Fibroblast of pulmonary artery (primary cell): Measurements from ENCODE around the gene APOA1.

Source experiments
- DNase-seq: peaks from one replicate; pipeline ENCODE4 v3.0.0-alpha.2; 2010; ENCODE audit warnings: low read depth
- H3K4me3 ChIP-seq: replicated peaks from 2 replicates; pipeline ENCODE4 v1.5.1; 2011; ENCODE audit warnings: low read depth, mild to moderate bottlenecking, control low read depth, low read length, moderate library complexity
- CTCF ChIP-seq: IDR thresholded peaks from 2 replicates; pipeline ENCODE4 v1.5.1; 2011; ENCODE audit warnings: mild to moderate bottlenecking, control low read depth, low read length, inconsistent platforms; ENCODE audit errors: missing control alignments

The APOA1 gene

GRCh38 chr11:116875194-116875593 lies 37.8 kb upstream of the APOA1 start:
- no peak for DNase-seq
- no peak overlapping the region for H3K4me3 ChIP-seq
- no peak for TF ChIP-seq CTCF

GRCh38 chr11:116874251-116874650 lies 36.8 kb upstream of the APOA1 start:
- H3K4me3 ChIP-seq: no peak overlapping the region
- DNase-seq: peak; percentile 39
- TF ChIP-seq CTCF: no peak

- H3K4me3 ChIP-seq: no peak overlapping the region
- TF ChIP-seq CTCF: no peak
- no peak for DNase-seq
Measured at GRCh38 chr11:116873381-116873780, 36.0 kb upstream of the APOA1 start.

GRCh38 chr11:116871248-116871647 lies 33.8 kb upstream of the APOA1 start:
- TF ChIP-seq CTCF: no peak
- H3K4me3 ChIP-seq: no peak overlapping the region
- peak; percentile 72 for DNase-seq

GRCh38 chr11:116870054-116870453 lies 32.6 kb upstream of the APOA1 start:
- no peak for TF ChIP-seq CTCF
- no peak overlapping the region for H3K4me3 ChIP-seq
- no peak for DNase-seq

GRCh38 chr11:116869610-116870009 lies 32.2 kb upstream of the APOA1 start:
- no peak overlapping the region for H3K4me3 ChIP-seq
- no peak for DNase-seq
- TF ChIP-seq CTCF: no peak

- DNase-seq: no peak
- no peak for TF ChIP-seq CTCF
- no peak overlapping the region for H3K4me3 ChIP-seq
Measured at GRCh38 chr11:116868066-116868465, 30.6 kb upstream of the APOA1 start.
